H9 (cell line): ENCODE data around the gene SRBD1. TPM values are rescaled to one million over a fixed set of nuclear protein-coding genes. Genes with fewer than 3 reads are reported as not detected.

Experiments
- DNase-seq: peaks from one replicate; pipeline ENCODE4 v3.0.0-alpha.2; 2017
- H2AFZ ChIP-seq: one replicate; pipeline ENCODE4 v1.6.1; 2013; ENCODE audit warnings: mild to moderate bottlenecking, low read length, control low read depth, moderate library complexity
- H2AK5ac ChIP-seq: 2 replicates; pipeline ENCODE4 v1.6.1; 2013; ENCODE audit warnings: low read length, control low read depth, mixed read lengths; ENCODE audit not compliant: insufficient read length
- H2BK120ac ChIP-seq: one replicate; pipeline ENCODE4 v1.6.1; 2013; ENCODE audit warnings: low read depth, mild to moderate bottlenecking, low read length, control low read depth, inconsistent platforms; ENCODE audit not compliant: poor library complexity, severe bottlenecking
- H2BK12ac ChIP-seq: 2 replicates; pipeline ENCODE4 v1.6.1; 2013; ENCODE audit warnings: low read length, control low read depth, mixed read lengths, low read depth; ENCODE audit not compliant: insufficient read length
- H2BK15ac ChIP-seq: 2 replicates; pipeline ENCODE4 v1.6.1; 2013; ENCODE audit warnings: low read depth, low read length, control low read depth
- H2BK20ac ChIP-seq: one replicate; pipeline ENCODE4 v1.6.1; 2013; ENCODE audit warnings: low read depth, mild to moderate bottlenecking, low read length, control low read depth, inconsistent platforms; ENCODE audit not compliant: poor library complexity, severe bottlenecking
- H2BK5ac ChIP-seq: 2 replicates; pipeline ENCODE4 v1.6.1; 2013; ENCODE audit warnings: low read length, control low read depth, mixed read lengths; ENCODE audit not compliant: insufficient read length
- H3K14ac ChIP-seq: 2 replicates; pipeline ENCODE4 v1.6.1; 2013; ENCODE audit warnings: low read length, control low read depth; ENCODE audit not compliant: insufficient read depth
- H3K18ac ChIP-seq: 2 replicates; pipeline ENCODE4 v1.6.1; 2013; ENCODE audit warnings: low read depth, mild to moderate bottlenecking, mixed read lengths, low read length, control low read depth; ENCODE audit not compliant: insufficient read length
- H3K23ac ChIP-seq: 2 replicates; pipeline ENCODE4 v1.6.1; 2013; ENCODE audit warnings: low read length, control low read depth, mixed read lengths, low read depth; ENCODE audit not compliant: insufficient read length
- H3K23me2 ChIP-seq: 2 replicates; pipeline ENCODE4 v1.6.1; 2013; ENCODE audit warnings: low read depth, mild to moderate bottlenecking, mixed read lengths, low read length, control low read depth; ENCODE audit not compliant: insufficient read length, poor library complexity, severe bottlenecking
- H3K27ac ChIP-seq: 2 replicates; pipeline ENCODE4 v1.5.1; 2013; ENCODE audit warnings: low read length, control low read depth, mixed read lengths, low read depth; ENCODE audit not compliant: insufficient read length
- H3K27me3 ChIP-seq: 2 replicates; pipeline ENCODE4 v1.6.1; 2013; ENCODE audit warnings: low read length, control low read depth, inconsistent platforms; ENCODE audit not compliant: insufficient read depth
- H3K4ac ChIP-seq: 2 replicates; pipeline ENCODE4 v1.6.1; 2013; ENCODE audit warnings: low read depth, mild to moderate bottlenecking, control low read depth, inconsistent platforms, low read length, moderate library complexity
- H3K4me1 ChIP-seq: 2 replicates; pipeline ENCODE4 v1.6.1; 2013; ENCODE audit warnings: low read length, control low read depth, inconsistent platforms; ENCODE audit not compliant: insufficient read depth
- H3K4me2 ChIP-seq: 2 replicates; pipeline ENCODE4 v1.6.1; 2013; ENCODE audit warnings: low read length, control low read depth, mixed read lengths; ENCODE audit not compliant: insufficient read length, insufficient read depth
- H3K56ac ChIP-seq: 2 replicates; pipeline ENCODE4 v1.6.1; 2013; ENCODE audit warnings: low read depth, mild to moderate bottlenecking, mixed read lengths, low read length, control low read depth; ENCODE audit not compliant: insufficient read length
- H3K79me1 ChIP-seq: 2 replicates; pipeline ENCODE4 v1.6.1; 2013; ENCODE audit warnings: low read depth, mild to moderate bottlenecking, moderate library complexity, low read length, control low read depth, inconsistent platforms; ENCODE audit not compliant: insufficient read depth, poor library complexity, severe bottlenecking
- H3K79me2 ChIP-seq: 2 replicates; pipeline ENCODE4 v1.6.1; 2013; ENCODE audit warnings: low read length, control low read depth, inconsistent platforms; ENCODE audit not compliant: insufficient read depth
- H3K9ac ChIP-seq: 2 replicates; pipeline ENCODE4 v1.6.1; 2013; ENCODE audit warnings: low read length, control low read depth, mixed read lengths; ENCODE audit not compliant: insufficient read length; ENCODE audit errors: extremely low read depth
- H3K9me3 ChIP-seq: one replicate; pipeline ENCODE4 v1.6.1; 2013; ENCODE audit warnings: low read depth, low read length, inconsistent platforms; ENCODE audit not compliant: control insufficient read depth
- H3T11ph ChIP-seq: one replicate; pipeline ENCODE4 v1.6.1; 2013; ENCODE audit warnings: mild to moderate bottlenecking, low read length, control low read depth, inconsistent platforms
- H4K20me1 ChIP-seq: one replicate; pipeline ENCODE4 v1.6.1; 2013; ENCODE audit not compliant: control insufficient read depth, insufficient read length, insufficient read depth
- H4K5ac ChIP-seq: 2 replicates; pipeline ENCODE4 v1.6.1; 2013; ENCODE audit warnings: low read depth, mild to moderate bottlenecking, mixed read lengths, low read length, control low read depth; ENCODE audit not compliant: insufficient read length
- H4K8ac ChIP-seq: replicated peaks from 2 replicates; pipeline ENCODE4 v1.6.1; 2013; ENCODE audit warnings: low read length, control low read depth, mixed read lengths, low read depth; ENCODE audit not compliant: insufficient read length
- H4K91ac ChIP-seq: 2 replicates; pipeline ENCODE4 v1.6.1; 2013; ENCODE audit warnings: low read depth, mild to moderate bottlenecking, moderate library complexity, mixed read lengths, low read length, control low read depth; ENCODE audit not compliant: insufficient read length
- H3K27ac Mint-ChIP-seq, 3 experiments: 2 replicates in 2 of 3; 3 replicates in 1 of 3; pipeline ENCODE4 v1.8.0; 2020 to 2021; ENCODE audit warnings: mixed read lengths in 3 of 3, mild to moderate bottlenecking in 1 of 3, moderate library complexity in 1 of 3
- H3K27me3 Mint-ChIP-seq: 2 replicates; pipeline ENCODE4 v1.8.0; 2021; ENCODE audit warnings: low read depth, mild to moderate bottlenecking, moderate library complexity, mixed read lengths
- H3K36me3 Mint-ChIP-seq, 3 experiments: 2 replicates in 2 of 3; 3 replicates in 1 of 3; pipeline ENCODE4 v1.8.0; 2020 to 2021; ENCODE audit warnings: low read depth in 3 of 3, mixed read lengths in 3 of 3; ENCODE audit not compliant: insufficient read depth in 1 of 3
- H3K4me1 Mint-ChIP-seq, 2 experiments: 2 replicates each; pipeline ENCODE4 v1.8.0; 2020; ENCODE audit warnings: mixed read lengths in 2 of 2
- H3K4me3 Mint-ChIP-seq, 2 experiments: 2 replicates in 1 of 2; 3 replicates in 1 of 2; pipeline ENCODE4 v1.8.0; 2020 to 2021; ENCODE audit warnings: mild to moderate bottlenecking in 2 of 2, mixed read lengths in 2 of 2, moderate library complexity in 1 of 2
- H3K9me3 Mint-ChIP-seq, 2 experiments: 2 replicates in 1 of 2; 3 replicates in 1 of 2; pipeline ENCODE4 v1.8.0; 2020; ENCODE audit warnings: mild to moderate bottlenecking in 2 of 2, mixed read lengths in 2 of 2, moderate library complexity in 1 of 2
- CTCF ChIP-seq: fragments of 200-600 bp; sonication (generic); conservative IDR thresholded peaks from 3 replicates; pipeline ENCODE4 v1.8.0; 2021; ENCODE audit warnings: antibody characterized with exemption, mild to moderate bottlenecking
- WGBS: extraction: QIAGEN DNeasy Blood & Tissue Kit; methylation state at CpG from one replicate; pipeline ENCODE4 v1.1.7; 2013; ENCODE audit warnings: missing lambda C conversion rate, low lambda C conversion rate, mixed read lengths; ENCODE audit not compliant: insufficient read length; ENCODE audit errors: extremely low coverage; 5-methylcytosine and 5-hydroxymethylcytosine counted together
- total RNA-seq: library from RNA; stranded (reverse); gene quantifications from 2 replicates; pipeline ENCODE4 v1.2.1, GENCODE V29; 2021

The SRBD1 gene
- total RNA-seq, 1 experiment from 2014 or later, result 18.3 TPM

GRCh38 chr2:45361666-45362065 lies 249.4 kb downstream of the SRBD1 start:
- H3T11ph ChIP-seq, result no peak overlapping the region
- no peak overlapping the region for H3K4me2 ChIP-seq
- Mint-ChIP-seq H3K27ac (no peak overlapping the region), H3K4me1 (peaks cover 3% of the 10 kb centered on the region in 2 experiments; a peak in 3 of 4 replicates), H3K36me3 (no peaks in the 10 kb centered on the region), H3K27me3 (no peaks in the 10 kb centered on the region; the same call in 1 of the 2 replicates), H3K4me3 (no peak overlapping the region), H3K9me3 (no peaks in the 10 kb centered on the region)
- H3K9me3 ChIP-seq, result no peaks in the 10 kb centered on the region
- H4K5ac ChIP-seq, result no peak overlapping the region
- no peaks in the 10 kb centered on the region for H3K23me2 ChIP-seq
- no peak overlapping the region for H2BK5ac ChIP-seq
- H3K18ac ChIP-seq, result no peak overlapping the region
- no peak overlapping the region for H2AK5ac ChIP-seq
- no peak overlapping the region for H2AFZ ChIP-seq
- no peak overlapping the region for H3K14ac ChIP-seq
- H3K9ac ChIP-seq, result no peak overlapping the region
- no peak overlapping the region for H3K27ac ChIP-seq
- no peak overlapping the region for H2BK15ac ChIP-seq
- H2BK20ac ChIP-seq, result no peak overlapping the region
- DNase-seq, result no peak
- H2BK12ac ChIP-seq, result no peak overlapping the region
- H4K8ac ChIP-seq, result no peak overlapping the region
- H3K4me1 ChIP-seq, result no peaks in the 10 kb centered on the region
- no peak overlapping the region for H4K91ac ChIP-seq
- H3K79me2 ChIP-seq, result no peaks in the 10 kb centered on the region
- no peaks in the 10 kb centered on the region for H4K20me1 ChIP-seq
- H2BK120ac ChIP-seq, result no peak overlapping the region
- no peak overlapping the region for H3K23ac ChIP-seq
- no peaks in the 10 kb centered on the region for H3K79me1 ChIP-seq
- H3K4ac ChIP-seq, result no peak overlapping the region
- no peaks in the 10 kb centered on the region for H3K27me3 ChIP-seq
- no peak overlapping the region for H3K56ac ChIP-seq
- no peak for TF ChIP-seq CTCF
- no CpG with 5 or more reads among the region's 2 CpGs for WGBS
